AG04449 (cell line): ENCODE results near the gene ZBP1.

ENCODE experiments used
- CTCF ChIA-PET: fragments of 350-600 bp; formaldehyde crosslinking; extraction: SDS; loops from one replicate; lab custom pipeline; 2021; ENCODE audit warnings: antibody characterized with exemption; lab: Yijun Ruan, JAX
- POLR2A ChIA-PET: fragments of 400-600, 350-600 bp; formaldehyde crosslinking; extraction: SDS; loops from one replicate; lab custom pipeline; 2020; ENCODE audit warnings: antibody characterized with exemption, inconsistent platforms; lab: Yijun Ruan, JAX
- DNase-seq: peaks from one replicate; pipeline ENCODE4 v3.0.0-alpha.2; 2010; ENCODE audit warnings: low read depth, low spot score
- H3K4me3 ChIP-seq: 2 replicates; pipeline ENCODE4 v1.5.1; 2011; ENCODE audit warnings: low read depth, mild to moderate bottlenecking, control low read depth, low read length
- TF ChIP-seq, protein P1 (sequence below): IDR thresholded peaks from one replicate; pipeline ENCODE4 v1.5.1; 2011; ENCODE audit warnings: mild to moderate bottlenecking, moderate library complexity, low read length, control low read depth, inconsistent platforms; ENCODE audit not compliant: insufficient read depth; ENCODE audit errors: missing control alignments

Gene ZBP1

DNA sequence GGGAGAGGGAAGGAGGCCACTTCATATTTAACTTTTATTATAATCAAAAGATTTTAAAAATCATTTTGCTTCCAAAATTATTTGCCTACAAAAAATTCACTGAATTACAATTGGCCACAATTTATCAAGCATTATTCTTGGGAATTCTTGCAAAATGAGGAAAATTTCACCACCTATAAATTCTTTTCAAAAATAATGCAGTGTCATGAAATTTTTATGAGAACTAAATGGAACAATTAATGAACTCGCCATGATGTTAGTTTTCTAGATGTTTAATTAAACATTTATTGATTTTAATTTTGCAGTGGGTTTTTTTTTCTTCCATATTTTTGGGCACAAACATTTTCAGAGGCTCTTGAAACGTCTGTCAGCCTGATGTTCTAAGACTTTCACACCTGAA lies 5.8 kb upstream of the ZBP1 start:
- DNase-seq, result no peak
- POLR2A ChIA-PET, result no interaction called here
- no peak overlapping the region for H3K4me3 ChIP-seq
- CTCF ChIA-PET, result interaction anchor here (1.2 kb wide), 1 partner anchor 554 kb away, joined by 5 read pairs; no protein-coding TSS in a partner anchor
- TF ChIP-seq, protein P1, sequence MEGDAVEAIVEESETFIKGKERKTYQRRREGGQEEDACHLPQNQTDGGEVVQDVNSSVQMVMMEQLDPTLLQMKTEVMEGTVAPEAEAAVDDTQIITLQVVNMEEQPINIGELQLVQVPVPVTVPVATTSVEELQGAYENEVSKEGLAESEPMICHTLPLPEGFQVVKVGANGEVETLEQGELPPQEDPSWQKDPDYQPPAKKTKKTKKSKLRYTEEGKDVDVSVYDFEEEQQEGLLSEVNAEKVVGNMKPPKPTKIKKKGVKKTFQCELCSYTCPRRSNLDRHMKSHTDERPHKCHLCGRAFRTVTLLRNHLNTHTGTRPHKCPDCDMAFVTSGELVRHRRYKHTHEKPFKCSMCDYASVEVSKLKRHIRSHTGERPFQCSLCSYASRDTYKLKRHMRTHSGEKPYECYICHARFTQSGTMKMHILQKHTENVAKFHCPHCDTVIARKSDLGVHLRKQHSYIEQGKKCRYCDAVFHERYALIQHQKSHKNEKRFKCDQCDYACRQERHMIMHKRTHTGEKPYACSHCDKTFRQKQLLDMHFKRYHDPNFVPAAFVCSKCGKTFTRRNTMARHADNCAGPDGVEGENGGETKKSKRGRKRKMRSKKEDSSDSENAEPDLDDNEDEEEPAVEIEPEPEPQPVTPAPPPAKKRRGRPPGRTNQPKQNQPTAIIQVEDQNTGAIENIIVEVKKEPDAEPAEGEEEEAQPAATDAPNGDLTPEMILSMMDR, result no peak

DNA sequence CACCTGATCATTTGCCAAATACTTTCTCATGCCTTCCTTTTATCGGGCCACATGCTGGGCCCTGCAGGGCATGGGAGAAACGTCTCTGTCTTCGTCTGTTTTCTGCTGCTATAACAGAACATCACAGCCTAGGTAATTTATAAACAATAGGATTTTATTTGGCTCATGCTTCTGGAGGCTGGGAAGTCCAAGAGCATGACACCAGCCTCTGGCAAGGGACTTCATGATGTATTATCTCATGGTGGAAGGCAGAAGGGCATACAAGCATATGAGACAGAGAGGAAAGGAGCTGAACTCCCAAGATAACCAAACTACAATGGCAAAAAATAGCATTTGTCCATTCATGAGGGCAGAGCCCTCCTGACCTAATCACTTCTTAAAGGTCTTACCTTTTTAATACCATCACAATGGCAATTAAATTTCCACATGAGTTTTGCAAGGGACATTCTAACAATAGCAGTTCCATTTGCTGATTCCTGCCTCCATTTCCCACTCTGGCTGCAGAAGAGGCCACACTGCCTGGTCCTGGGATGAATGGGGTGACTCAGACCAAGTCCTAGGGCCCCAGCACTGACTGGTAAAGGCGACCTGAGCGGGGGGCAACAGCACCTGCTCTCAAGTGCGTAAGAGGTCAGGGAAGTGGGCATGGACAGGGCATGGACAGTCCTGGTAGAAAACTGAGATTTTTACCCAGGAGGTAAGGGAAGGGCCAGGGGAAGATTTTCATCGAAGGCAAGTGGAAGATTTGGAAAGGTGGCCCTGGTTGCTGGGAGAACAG lies 5.1 kb upstream of the ZBP1 start:
- POLR2A ChIA-PET, result no interaction called here

DNA sequence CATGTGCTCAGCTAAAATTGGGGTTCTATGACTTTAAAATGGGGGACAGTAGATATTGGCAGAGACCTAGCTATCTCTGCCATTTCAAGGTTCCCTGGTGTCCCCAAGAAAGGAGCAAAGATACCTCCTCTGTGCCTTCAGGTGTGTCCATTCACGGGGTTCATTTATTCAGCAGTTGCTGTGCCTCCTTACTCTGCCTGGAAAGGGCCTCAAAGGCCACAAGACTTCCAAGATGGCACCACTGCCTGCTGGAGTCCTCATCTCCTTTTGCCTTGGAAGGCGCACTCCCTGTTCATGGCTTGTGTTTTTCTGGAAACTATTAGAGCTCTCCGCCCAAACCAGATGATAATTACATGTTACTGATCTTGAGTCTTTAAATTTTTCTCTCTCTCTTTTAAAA lies 3.9 kb upstream of the ZBP1 start:
- CTCF ChIA-PET, result interaction anchor here (0.8 to 3.3 kb wide), 7 partner anchors 10 to 595 kb away, joined by 3 to 25 read pairs (median 4); no protein-coding TSS in a partner anchor

More for the DNA sequence above, 5.1 kb upstream of the ZBP1 start:
- TF ChIP-seq, protein P1, result no peak
- CTCF ChIA-PET, result interaction anchor here (3.3 kb wide), 1 partner anchor 461 kb away, joined by 17 read pairs; no protein-coding TSS in a partner anchor
- no peak for DNase-seq
- no peak overlapping the region for H3K4me3 ChIP-seq

DNA sequence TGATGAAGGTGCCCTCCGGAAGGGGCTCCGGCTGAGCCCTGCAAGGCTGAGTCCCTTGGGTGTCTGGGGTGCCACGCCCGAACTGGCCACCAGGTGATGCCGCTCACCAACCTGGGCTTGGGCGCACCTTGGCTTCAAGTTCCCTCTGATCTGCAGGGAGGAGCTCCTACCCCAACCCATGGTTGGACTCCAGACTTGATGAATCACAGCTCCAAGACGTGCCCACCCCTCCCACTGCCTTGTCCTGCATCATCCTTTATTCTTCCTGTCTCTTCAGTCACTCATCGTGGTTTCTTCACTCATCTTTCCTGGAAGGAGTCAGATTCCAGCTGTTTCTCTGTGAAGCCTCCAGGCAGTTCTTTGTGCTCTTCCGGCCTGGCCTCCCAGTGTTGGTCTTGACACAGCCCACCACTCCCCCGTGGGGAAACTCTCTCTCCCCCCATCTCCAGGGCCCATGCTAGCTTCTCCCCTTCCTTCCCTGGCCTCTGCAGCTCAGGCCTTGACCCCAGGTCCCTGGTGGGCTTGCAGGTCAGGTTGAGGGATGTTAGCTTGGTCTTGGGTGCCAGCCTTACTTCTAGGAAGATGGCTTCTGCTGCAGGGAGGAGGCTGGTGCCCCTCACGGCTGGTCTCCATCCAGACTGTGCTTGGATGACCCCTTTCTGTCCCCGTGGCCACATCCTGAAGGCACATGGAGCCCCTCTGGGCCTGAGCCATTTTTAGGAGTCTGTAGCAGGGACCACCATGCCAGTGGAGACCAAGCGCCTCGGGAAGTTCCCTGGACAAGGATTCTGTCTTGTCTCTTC lies 2.6 kb upstream of the ZBP1 start:
- TF ChIP-seq, protein P1, result peak; percentile 74
- H3K4me3 ChIP-seq, result no peak overlapping the region
- CTCF ChIA-PET, result interaction anchor here (0.9 to 3.3 kb wide), 13 partner anchors 9 to 596 kb away, joined by 3 to 25 read pairs (median 3); no protein-coding TSS in a partner anchor
- POLR2A ChIA-PET, result no interaction called here
- no peak for DNase-seq

More for the DNA sequence above, 3.9 kb upstream of the ZBP1 start:
- H3K4me3 ChIP-seq, result no peak overlapping the region
- TF ChIP-seq, protein P1, result no peak
- POLR2A ChIA-PET, result no interaction called here
- no peak for DNase-seq

DNA sequence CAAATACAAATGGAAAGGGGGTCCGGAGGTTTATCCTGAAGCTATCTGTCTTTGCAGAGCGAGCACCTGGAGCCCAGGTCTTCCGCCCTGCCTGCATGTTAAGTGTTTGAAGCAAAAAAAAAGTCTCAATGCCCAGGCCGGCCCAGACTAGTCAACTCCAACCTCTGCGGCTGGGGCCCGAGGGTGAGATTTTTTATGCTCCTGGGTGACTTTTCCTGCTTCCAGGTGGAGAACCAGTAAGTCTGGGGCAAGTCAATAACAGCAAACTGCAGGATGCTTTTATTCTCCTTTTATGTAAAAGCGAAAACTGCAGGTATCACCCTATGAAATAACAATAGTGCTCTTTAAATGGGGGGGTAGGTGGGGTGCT lies 2.0 kb upstream of the ZBP1 start:
- ChIA-PET POLR2A (no interaction called here), CTCF (interaction anchor here (0.9 to 3.3 kb wide), 10 partner anchors 27 to 587 kb away, joined by 3 to 25 read pairs (median 4); no protein-coding TSS in a partner anchor)
- no peak overlapping the region for H3K4me3 ChIP-seq
- TF ChIP-seq, protein P1, result no peak
- DNase-seq, result no peak
